Epidermal melanocyte (primary cell): ENCODE results near the gene HELQ.
"Not testable (repeated sequence)": the region's sequence is repeated elsewhere in the genome, so short reads cannot be mapped to it uniquely, and the experiment has no call there.

Experiments
- DNase-seq: peaks from one replicate; pipeline ENCODE4 v3.0.0; 2011; ENCODE audit warnings: low spot score; ENCODE audit not compliant: insufficient read length

The HELQ gene

DNA sequence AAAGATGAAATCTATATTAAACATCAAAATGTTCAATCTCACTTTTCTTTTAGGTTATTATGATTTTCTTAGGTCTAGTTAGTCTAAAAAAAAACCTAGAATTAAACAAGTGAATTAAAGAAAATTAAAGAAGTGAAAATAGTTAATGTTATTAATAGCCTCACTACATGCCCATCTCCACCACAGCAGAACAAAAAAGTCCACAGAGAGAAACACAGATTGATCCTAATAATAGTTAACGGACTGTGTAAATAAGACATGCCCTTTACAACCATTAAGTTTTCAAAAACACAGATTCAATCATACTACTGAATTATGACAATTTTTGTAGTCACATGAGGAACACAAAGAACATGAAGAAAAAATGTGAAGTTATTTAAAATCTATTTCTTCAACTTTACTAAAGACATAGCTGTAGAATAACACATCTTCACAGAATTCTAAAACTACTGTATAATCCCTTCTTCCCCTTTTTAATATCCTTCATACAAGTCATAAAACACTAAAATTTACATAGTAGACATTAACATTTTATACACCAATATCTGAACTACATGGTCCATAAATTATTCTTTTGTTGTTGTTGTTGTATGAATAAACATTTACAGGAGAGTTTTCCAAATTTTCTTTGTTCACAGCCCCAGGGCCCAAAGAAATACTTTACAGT, 15.3 kb downstream of the HELQ start:
- DNase-seq, result no peak

DNA sequence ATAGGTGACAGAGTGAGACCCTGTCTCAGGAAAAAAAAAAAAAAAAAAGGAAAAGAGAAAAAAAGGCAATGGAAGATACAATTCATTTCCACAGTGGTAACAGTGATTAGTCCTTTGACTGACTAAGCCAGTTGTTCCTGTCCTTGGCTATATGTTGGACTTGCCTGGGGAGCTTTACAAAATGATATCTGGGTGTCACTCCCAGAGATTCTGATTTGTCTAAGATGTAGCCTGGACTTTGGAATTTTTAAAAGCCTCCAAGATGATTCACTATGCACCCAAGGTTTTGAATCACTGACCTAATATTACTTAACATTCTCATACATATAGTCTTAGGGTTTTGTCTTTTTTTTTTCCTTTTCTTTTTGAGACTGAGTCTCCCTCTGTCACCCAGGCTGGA, 16.9 kb downstream of the HELQ start:
- DNase-seq, result no peak

DNA sequence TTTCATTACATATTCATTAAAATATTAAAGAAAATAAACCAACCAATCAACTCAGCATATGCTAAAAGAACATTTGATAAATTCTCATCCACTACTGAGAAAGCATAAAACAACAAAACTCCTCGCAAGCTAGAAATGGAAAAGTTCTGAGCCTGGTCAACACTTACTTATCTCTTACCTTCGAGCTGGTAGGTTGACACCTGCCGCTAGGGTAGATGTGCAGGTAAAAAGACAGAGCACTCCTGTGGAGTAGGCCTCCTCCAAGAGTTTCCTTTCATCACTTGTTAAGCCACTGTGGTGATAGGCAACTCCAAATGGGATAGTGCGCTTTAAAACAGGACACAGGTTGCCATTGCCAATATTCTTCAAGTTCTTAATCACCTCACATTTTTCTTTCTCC, 18.9 kb downstream of the HELQ start:
- DNase-seq, result no peak

DNA sequence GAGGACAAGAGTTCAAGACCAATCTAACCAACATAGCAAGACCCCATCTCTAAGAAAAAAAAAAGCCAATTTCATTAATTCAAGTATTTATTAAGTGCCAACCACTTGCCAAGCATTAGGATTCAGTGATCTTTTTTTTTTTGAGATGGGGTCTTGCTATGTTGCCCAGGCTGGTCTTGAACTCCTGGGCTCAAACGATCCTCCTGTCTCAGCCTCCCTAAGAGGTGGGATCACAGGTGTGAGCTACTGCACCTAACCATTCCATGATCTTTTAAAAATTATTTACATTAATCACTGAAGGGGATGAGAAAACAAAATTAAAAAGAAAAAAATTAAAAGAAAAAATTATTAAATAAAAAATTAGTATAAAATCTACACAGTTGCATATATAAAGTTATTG, 24.4 kb downstream of the HELQ start:
- no peak for DNase-seq

- no peak for DNase-seq
These were observed 37.4 kb downstream of the HELQ start for GRCh38 chr4:83418211-83418610.

DNA sequence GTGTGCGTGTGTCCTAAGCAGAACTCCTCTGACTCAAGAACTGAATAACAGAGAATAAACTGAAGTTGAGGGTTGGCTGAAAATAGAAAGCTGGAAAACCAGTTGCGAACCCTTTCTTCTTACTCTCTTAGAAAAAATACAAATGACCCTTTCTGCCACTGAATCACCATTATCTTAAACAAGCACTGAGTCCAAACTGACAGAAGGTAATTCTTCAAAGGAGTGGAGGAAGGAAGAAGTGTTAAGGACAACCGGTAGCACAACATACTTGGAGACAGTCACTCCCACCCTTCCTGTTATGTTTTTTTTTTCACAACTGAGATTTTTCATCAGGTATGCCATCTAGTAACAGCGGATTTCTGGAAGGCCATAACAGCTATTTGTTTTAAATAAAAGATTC, 38.1 kb downstream of the HELQ start:
- DNase-seq, result no peak

DNA sequence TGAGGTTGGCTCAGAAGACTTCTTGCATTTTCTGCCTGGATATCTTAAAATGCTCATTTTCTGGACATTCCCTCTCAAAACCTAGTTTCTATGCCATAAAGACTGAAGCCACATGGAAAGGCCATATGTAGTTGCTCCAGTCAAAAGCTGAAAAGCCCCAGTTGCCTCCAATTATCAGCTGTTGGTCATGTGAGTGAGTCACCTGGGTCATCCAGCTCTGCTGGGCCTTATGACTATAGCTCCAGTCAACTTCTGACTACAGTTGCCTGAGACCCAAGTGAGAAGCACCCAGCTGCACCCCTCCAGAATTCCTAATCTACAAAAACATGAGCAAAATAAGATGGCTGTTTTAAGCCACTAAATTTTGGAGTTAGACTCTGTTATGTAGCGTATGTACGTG, 41.9 kb downstream of the HELQ start:
- DNase-seq, result no peak

GRCh38 chr4:83408908-83409307, 46.7 kb downstream of the HELQ start:
- DNase-seq, result no peak

DNA sequence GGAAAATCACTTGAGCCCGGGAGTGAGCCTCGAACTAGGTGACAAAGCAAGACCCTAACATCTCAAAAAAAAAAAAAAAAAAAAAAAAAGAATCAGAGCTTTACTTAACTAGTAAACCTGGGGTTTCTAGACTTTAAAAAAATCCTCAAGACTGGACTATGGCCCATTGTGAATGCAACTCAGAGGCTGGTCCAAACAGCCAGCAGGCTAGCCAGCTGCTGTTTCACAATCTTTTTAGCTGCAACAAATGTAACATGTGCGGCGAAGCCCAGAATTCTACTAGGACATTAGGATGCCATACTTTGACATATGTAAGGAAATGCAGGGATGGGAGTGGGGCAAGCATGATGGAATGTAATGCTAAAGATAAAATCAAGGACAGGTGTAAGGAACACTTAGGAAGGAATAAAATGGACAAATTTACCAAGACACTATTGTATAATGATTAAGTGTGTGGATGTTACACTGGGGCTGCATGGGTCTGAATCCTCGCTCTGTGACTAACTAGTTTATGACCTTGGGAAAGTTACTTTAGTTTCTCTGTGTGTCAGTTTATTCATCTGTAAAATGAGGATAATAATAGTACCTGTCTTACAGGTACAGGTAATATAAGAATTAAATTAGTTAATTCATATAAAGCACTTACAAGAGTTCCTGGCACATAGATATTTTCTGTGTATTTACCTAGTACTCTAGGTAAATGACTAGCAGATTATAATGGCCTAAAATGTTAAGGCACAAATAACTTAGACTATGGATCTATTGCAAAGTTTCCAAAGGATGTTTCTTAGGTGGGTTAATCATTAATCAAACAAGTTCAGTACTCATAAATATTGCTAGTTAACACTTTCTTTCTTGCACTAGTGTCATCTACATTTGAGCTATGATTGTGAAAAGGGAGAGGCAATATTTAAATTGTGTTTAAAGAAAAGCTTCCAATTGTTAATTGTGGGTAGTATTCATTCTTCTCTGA, 49.5 kb downstream of the HELQ start:
- no peak for DNase-seq

GRCh38 chr4:83398158-83398557, 57.5 kb downstream of the HELQ start:
- DNase-seq, result not testable (repeated sequence)

DNA sequence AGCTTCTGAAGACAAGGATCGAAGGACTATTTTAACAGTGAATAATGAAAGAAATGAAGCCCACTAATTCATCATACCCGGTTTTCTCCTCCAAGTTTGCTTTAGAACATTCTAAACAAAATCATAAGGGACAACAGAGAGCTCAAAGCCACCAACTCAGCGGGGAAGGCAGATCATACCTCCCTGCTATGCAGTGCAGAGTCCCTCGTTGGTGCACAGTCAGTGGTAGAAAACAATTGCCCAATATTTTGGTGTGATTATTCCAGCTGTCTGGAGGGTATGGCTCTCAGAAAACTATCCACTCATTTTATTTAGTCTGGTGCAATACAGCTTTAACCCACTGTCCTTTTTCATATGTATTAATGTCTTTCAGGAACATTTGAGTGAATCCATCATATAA, 61.7 kb downstream of the HELQ start:
- DNase-seq, result no peak

- no peak for DNase-seq
These were observed 63.1 kb downstream of the HELQ start for GRCh38 chr4:83392562-83392961.

GRCh38 chr4:83390944-83391343, 64.7 kb downstream of the HELQ start:
- no peak for DNase-seq

GRCh38 chr4:83389756-83390505, 65.7 kb downstream of the HELQ start:
- no peak for DNase-seq

- DNase-seq, result no peak
These were observed 66.4 kb downstream of the HELQ start for GRCh38 chr4:83389037-83389720.

DNA sequence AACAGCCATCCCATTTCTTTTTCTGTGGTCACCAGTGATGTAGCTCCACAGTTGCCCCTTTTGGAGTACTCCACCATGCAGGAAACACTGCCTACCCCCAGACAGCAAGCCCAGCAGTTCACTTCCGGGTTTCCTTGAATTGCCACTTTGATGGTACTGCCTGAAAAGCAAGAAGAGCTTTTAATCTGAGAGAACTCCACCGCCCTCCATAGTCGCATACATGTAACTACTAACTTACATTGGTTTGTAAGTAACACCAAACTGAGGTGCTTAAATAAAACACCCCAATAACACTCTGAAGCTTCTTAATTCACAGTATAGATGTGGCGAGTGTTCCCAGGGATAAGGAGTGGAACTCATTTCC, 67.3 kb downstream of the HELQ start:
- no peak for DNase-seq

GRCh38 chr4:83387476-83388312, 67.9 kb downstream of the HELQ start:
- DNase-seq, result no peak

DNA sequence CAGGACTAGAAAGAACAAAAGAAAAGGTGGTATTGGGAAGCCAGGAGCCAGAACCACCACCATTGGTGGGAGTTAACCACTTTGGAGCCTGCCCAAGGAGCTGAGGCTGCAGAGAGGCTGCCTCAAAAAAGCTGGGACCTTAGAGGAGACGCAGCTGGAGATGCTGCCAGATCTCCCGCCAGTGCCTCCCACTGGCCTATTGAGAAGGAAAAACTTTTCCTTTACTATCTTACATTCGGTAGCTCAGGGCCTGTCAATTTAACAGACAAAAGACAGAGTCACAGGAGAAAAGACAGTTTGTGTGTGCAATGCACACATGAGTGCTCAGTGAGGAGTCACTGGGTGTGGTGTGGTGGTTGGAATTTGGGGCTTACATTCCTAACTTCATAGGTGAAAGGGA, 68.6 kb downstream of the HELQ start:
- no peak for DNase-seq

DNA sequence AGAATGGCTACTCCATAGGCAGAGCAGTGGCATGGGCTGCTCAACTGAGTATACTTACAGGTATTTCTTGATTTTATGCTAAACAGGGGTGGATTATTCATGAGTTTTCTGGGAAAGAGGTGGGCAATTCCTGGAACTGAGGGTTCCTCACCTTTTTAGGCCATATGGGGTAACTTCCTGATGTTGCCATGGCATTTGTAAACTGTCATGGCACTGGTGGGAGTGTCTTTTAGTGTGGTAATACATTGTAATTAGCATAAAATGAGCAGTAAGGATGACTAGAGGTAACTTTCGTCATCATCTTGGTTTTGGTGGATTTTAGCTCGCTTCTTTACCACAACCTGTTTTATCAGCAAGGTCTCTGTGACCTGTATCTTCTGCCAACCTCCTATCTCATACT, 72.8 kb downstream of the HELQ start:
- no peak for DNase-seq

GRCh38 chr4:83381173-83381572, 74.5 kb downstream of the HELQ start:
- DNase-seq, result no peak

DNA sequence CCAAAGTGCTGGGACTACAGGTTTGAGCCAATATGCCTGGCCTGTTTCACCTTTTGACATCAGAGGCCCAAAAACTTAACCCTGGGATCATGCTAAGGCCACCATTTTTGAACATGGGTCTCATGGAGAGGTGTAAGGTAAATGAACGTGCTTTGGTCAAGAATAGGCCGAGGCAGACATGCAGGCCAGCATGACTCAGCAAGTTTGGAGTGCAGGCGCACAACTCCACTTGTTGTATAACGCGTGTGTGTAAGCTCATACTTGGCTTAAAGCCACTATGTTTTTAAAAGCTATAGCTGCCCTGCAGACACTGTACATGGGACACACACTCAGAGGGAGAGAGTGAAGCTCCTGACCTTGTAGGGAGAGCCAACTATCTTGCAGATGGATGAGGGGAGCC, 77.2 kb downstream of the HELQ start:
- DNase-seq, result no peak
